ENCODE data around the gene ADAMTS8. TPM values are rescaled to one million over a fixed set of nuclear protein-coding genes. Genes with fewer than 3 reads are reported as not detected.

ADAMTS8 gene
- total and polyA plus RNA-seq, 2 experiments from 2014 or later = 3.8 to 6.6 TPM

DNA sequence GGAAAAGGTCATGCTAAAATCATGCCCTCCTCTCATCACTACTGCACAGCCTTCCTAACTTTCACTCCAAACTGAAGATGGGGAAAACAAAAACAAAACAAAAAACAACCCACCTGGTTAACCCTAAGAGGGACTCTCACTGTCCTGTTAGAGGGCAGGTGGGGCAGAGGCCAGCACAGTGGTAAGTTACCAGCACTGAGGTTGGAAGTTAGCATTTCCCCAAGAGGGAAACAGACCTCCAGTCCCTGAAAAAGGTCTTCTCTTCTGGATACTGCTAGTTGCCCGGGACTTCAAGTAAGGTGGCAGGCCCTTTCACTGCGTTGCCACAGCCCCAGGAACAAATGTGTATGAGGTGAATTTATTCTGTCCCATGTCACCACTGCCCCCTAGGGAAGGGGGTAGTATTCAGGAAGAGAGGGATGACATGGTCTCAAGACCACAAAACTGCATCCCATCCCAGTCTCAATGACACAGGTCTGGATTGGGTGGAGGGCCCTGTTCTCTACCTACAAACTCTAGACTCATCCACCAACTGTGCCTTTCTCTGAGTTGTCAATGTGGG is 792 bp upstream of the ADAMTS8 start:
- H3K27me3 ChIP-seq = peaks cover 45% of the 10 kb centered on the region
- H3K9me3 ChIP-seq (ENCODE audit: low read depth) = no peaks in the 10 kb centered on the region
- TF ChIP-seq, protein P1, sequence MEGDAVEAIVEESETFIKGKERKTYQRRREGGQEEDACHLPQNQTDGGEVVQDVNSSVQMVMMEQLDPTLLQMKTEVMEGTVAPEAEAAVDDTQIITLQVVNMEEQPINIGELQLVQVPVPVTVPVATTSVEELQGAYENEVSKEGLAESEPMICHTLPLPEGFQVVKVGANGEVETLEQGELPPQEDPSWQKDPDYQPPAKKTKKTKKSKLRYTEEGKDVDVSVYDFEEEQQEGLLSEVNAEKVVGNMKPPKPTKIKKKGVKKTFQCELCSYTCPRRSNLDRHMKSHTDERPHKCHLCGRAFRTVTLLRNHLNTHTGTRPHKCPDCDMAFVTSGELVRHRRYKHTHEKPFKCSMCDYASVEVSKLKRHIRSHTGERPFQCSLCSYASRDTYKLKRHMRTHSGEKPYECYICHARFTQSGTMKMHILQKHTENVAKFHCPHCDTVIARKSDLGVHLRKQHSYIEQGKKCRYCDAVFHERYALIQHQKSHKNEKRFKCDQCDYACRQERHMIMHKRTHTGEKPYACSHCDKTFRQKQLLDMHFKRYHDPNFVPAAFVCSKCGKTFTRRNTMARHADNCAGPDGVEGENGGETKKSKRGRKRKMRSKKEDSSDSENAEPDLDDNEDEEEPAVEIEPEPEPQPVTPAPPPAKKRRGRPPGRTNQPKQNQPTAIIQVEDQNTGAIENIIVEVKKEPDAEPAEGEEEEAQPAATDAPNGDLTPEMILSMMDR (IDR thresholded peaks at IDR 0.05; ENCODE audit: low read depth, low read length) = no peak
- H3K27ac ChIP-seq = no peak overlapping the region
- H3K4me3 ChIP-seq = no peak overlapping the region
- no peaks in the 10 kb centered on the region for H3K36me3 ChIP-seq
- DNase-seq (ENCODE audit: low read depth in 1 of 2, low spot score in 1 of 2) = no peak
- peaks cover 2% of the 10 kb centered on the region for H3K4me1 ChIP-seq (ENCODE audit: low read depth)

DNA sequence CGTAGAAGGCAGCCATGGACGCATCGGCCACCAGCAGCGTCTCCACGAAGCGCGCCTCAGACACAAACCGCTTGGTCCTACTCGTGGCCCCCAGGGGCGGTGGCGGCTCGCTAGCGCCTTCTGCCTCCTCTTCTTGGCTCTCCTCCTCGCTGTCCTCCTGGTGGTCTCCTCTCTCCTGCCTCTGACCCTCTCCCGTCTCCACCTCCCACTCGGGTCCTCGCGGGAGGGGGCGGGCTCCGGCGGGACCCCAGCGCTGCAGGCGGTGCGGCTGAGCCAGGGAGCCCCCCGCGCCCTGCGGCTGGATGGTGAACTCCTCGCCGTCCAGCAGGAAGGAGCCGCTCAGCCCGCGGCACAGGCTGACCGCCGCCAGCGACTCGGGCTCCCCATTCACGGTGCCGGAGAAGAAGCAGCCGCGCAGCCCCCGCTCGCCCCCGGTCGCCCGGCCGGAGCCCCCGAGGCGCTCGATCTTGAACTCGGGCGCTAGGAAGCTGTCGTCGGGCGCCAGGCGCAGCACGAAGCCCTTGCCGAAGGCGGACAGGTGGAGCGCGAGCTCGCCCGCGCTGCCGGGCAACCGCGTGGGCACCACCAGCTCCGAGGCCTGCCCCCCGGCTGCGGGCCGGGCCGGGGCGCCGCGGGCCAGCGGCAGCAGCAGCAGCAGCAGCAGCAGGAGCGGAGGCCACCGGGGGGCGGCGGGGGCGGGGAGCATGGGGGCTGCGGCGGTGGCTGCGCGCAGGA is 661 bp downstream of the ADAMTS8 start:
- Histone ChIP-seq H3K9me3 (ENCODE audit: low read depth) (no peaks in the 10 kb centered on the region), H3K27ac (no peak overlapping the region), H3K4me3 (peak overlapping the region; percentile 28), H3K4me1 (ENCODE audit: low read depth) (peaks cover 11% of the 10 kb centered on the region), H3K36me3 (no peaks in the 10 kb centered on the region), H3K27me3 (peaks cover 45% of the 10 kb centered on the region)
- peak in 1 of 2 donors; percentile 51 for DNase-seq (ENCODE audit: low read depth in 1 of 2, low spot score in 1 of 2)
- TF ChIP-seq, protein P1 (IDR thresholded peaks at IDR 0.05; ENCODE audit: low read depth, low read length) = peak; percentile 10

DNA sequence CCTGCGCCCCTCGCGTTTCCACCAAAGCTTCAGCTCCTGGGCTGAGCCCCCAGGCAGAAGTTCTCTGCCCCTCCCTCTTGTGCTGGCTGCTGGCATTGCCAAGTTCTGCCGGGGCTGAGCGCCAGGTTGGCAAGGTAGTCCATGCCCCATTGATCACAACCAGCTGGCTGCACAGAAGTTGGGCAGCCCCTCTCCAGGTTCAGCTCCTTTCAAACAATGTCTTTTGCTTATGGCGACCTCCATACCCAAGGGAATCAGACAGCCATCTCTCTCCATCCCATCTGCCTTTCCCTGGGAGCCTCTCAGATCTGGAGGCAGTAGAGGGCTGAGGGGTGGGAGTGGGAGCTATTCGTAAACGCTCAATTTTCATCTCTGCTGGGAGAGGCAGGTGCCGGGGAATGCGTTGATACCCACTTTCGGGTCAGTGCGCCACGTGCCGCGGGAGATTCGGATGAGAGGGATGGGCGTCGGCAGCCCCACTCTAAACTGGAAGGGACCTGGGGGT is 1.5 kb downstream of the ADAMTS8 start:
- Histone ChIP-seq H3K4me1 (ENCODE audit: low read depth) (peaks cover 11% of the 10 kb centered on the region), H3K9me3 (ENCODE audit: low read depth) (no peaks in the 10 kb centered on the region), H3K27me3 (peaks cover 45% of the 10 kb centered on the region), H3K36me3 (no peaks in the 10 kb centered on the region), H3K4me3 (no peak overlapping the region), H3K27ac (no peak overlapping the region)
- DNase-seq (ENCODE audit: low read depth in 1 of 2, low spot score in 1 of 2) = no peak
- TF ChIP-seq, protein P1 (IDR thresholded peaks at IDR 0.05; ENCODE audit: low read depth, low read length) = no peak

DNA sequence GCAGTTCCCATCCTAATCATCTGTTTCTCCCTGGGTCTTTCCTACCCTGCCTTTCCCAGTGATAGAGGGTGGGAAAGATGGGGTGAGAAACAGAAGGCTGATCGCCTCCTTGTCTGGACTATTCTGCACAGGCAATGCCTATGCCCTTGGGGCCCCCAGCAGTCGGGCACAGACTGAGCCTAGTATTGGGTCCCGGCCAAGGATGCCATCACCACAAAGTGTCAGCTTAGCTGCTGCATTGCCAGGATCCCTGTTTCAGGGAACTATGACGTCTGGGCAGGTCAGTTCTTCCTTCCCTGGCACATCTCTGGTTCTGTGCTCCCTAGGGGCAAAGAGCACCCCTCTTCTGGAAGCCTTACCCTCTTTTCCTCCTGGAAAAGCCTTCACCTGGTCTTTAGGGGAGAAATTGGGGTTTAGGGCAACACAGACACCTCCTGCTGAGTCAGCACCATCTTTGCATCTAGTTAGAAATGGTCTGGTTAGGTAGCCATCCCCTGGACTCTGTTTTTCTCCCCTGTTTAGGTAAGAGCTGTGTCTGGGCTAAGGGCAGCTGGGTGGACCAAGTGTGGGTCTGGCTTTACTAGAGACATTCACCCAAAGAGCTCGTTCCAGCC is 2.1 kb downstream of the ADAMTS8 start:
- TF ChIP-seq, protein P1 (IDR thresholded peaks at IDR 0.05; ENCODE audit: low read depth, low read length) = no peak
- no peak for DNase-seq (ENCODE audit: low read depth in 1 of 2, low spot score in 1 of 2)
- Histone ChIP-seq H3K4me3 (no peak overlapping the region), H3K4me1 (ENCODE audit: low read depth) (peaks cover 11% of the 10 kb centered on the region), H3K9me3 (ENCODE audit: low read depth) (no peaks in the 10 kb centered on the region), H3K36me3 (no peaks in the 10 kb centered on the region), H3K27me3 (peaks cover 45% of the 10 kb centered on the region), H3K27ac (no peak overlapping the region)

DNA sequence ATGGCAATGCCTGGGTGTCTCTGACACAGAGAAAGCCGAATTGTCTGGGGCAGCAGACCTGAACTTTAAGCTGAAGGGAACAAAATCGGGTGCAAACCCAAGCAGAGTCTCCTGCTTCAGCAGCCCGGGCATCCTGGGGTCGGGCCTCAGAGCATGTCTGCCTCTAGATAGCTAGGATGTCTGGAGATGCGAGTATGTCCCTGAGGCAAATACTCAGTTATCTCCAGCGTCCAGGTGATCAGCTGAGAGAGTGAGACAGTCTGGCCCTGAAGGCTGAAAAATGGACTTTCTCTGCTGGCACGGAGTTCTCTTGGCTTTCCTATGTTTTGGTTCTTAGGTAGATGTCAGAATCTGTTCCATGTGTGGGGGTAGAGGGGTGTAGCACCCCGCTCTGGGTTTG is 3.3 kb downstream of the ADAMTS8 start:
- Histone ChIP-seq H3K4me1 (ENCODE audit: low read depth) (peaks cover 11% of the 10 kb centered on the region), H3K9me3 (ENCODE audit: low read depth) (no peaks in the 10 kb centered on the region), H3K27me3 (peaks cover 38% of the 10 kb centered on the region), H3K27ac (no peak overlapping the region), H3K36me3 (no peaks in the 10 kb centered on the region), H3K4me3 (no peak overlapping the region)
- no peak for DNase-seq (ENCODE audit: low read depth in 1 of 2, low spot score in 1 of 2)
- TF ChIP-seq, protein P1 (IDR thresholded peaks at IDR 0.05; ENCODE audit: low read depth, low read length) = no peak
